Pericardium fibroblast (primary cell): ENCODE results near the gene PYDC1. TPM values are rescaled to one million over a fixed set of nuclear protein-coding genes. Genes with fewer than 3 reads are reported as not detected.

ENCODE experiments used
- total RNA-seq: library from RNA; depleted of rRNA; stranded (reverse); fragments of >200 nt; gene quantifications from 2 replicates; pipeline ENCODE4 v1.2.3, GENCODE V29; 2015

The PYDC1 gene
- not detected in 2 replicates for total RNA-seq

GRCh38 chr16:31216422-31217135 is at the start of gene PYDC1:
PYDC1 (minus strand) TSS chr16:31217135; CDS start chr16:31217028, 107 bp downstream.

GRCh38 chr16:31213877-31214707 is 2.8 kb downstream of the PYDC1 start, which contains the start of gene TRIM72:
TRIM72 (plus strand) TSS chr16:31214119; CDS start chr16:31214739, 620 bp downstream.

GRCh38 chr16:31202414-31203375 is 14.2 kb downstream of the PYDC1 start, which contains the start of gene PYCARD:
PYCARD (minus strand) TSS chr16:31202760; CDS start chr16:31202690, 70 bp downstream.

GRCh38 chr16:31179747-31180459 is 37.0 kb downstream of the PYDC1 start, which contains the start of gene FUS:
FUS (plus strand) TSS chr16:31180139; CDS start chr16:31180215, 76 bp downstream.

Other genes starting within 250 kb of the PYDC1 start
- 11.6 and 14.7 TPM in 2 replicates for gene HSD3B7, start 231.9 kb downstream of the PYDC1 start, total RNA-seq
- under 0.01 and 0.94 TPM in 2 replicates for gene STX1B, start 206.5 kb downstream of the PYDC1 start, total RNA-seq
- gene STX4, start 183.6 kb downstream of the PYDC1 start, total RNA-seq: 17.5 and 20.2 TPM in 2 replicates
- gene ZNF668, start 142.9 kb downstream of the PYDC1 start, total RNA-seq: 13.5 and 16.9 TPM in 2 replicates
- gene ZNF646, start 142.7 kb downstream of the PYDC1 start, total RNA-seq: 9.1 and 13.3 TPM in 2 replicates
- gene PRSS53, start 128.2 kb downstream of the PYDC1 start, total RNA-seq: 0.58 and 1.2 TPM in 2 replicates
- gene VKORC1, start 122.3 kb downstream of the PYDC1 start, total RNA-seq: 198 and 277 TPM in 2 replicates
- gene BCKDK, start 108.7 kb downstream of the PYDC1 start, total RNA-seq: 51.4 and 68.6 TPM in 2 replicates
- gene KAT8, start 99.5 kb downstream of the PYDC1 start, total RNA-seq: 30.2 and 33.0 TPM in 2 replicates
- gene PRSS8, start 81.4 kb downstream of the PYDC1 start, total RNA-seq: 0.12 and 0.51 TPM in 2 replicates
- 0.34 and 1.3 TPM in 2 replicates for gene PRSS36, start 67.1 kb downstream of the PYDC1 start, total RNA-seq
- 29.2 and 31.2 TPM in 2 replicates for gene FUS, start 37.0 kb downstream of the PYDC1 start, total RNA-seq
- 50.4 and 57.1 TPM in 2 replicates for gene PYCARD, start 14.4 kb downstream of the PYDC1 start, total RNA-seq
- gene TRIM72, start 3.0 kb downstream of the PYDC1 start, total RNA-seq: 0.68 TPM in 1 of 2 replicates, not detected in the other
- not detected in 2 replicates for gene ITGAM, start 42.8 kb upstream of the PYDC1 start, total RNA-seq
- under 0.01 TPM in 1 of 2 replicates, not detected in the other for gene ITGAX, start 138.0 kb upstream of the PYDC1 start, total RNA-seq
- not detected in 2 replicates for gene ITGAD, start 176.2 kb upstream of the PYDC1 start, total RNA-seq
- not detected in 2 replicates for gene COX6A2, start 211.2 kb upstream of the PYDC1 start, total RNA-seq
- 5.5 and 5.6 TPM in 2 replicates for gene ZNF843, start 225.7 kb upstream of the PYDC1 start, total RNA-seq
- 10.0 and 16.2 TPM in 2 replicates for gene ARMC5, start 242.4 kb upstream of the PYDC1 start, total RNA-seq